Endothelial cell (in vitro differentiated cells): ENCODE data around the gene GRIN2A. TPM values are rescaled to one million over a fixed set of nuclear protein-coding genes. Genes with fewer than 3 reads are reported as not detected.

Source experiments
- DNase-seq: peaks from one replicate; pipeline ENCODE4 v3.0.0; 2021; ENCODE audit warnings: low spot score
- H3K27ac Mint-ChIP-seq: one replicate; pipeline ENCODE4 v1.8.0; 2021; ENCODE audit warnings: mixed read lengths, inconsistent platforms; ENCODE audit not compliant: unreplicated experiment
- H3K27me3 Mint-ChIP-seq: one replicate; pipeline ENCODE4 v1.8.0; 2021; ENCODE audit warnings: mild to moderate bottlenecking, moderate library complexity, mixed read lengths, inconsistent platforms; ENCODE audit not compliant: unreplicated experiment
- H3K36me3 Mint-ChIP-seq: one replicate; pipeline ENCODE4 v1.8.0; 2021; ENCODE audit warnings: mild to moderate bottlenecking, low read depth, mixed read lengths, inconsistent platforms; ENCODE audit not compliant: unreplicated experiment
- H3K4me1 Mint-ChIP-seq: one replicate; pipeline ENCODE4 v1.8.0; 2021; ENCODE audit warnings: mild to moderate bottlenecking, mixed read lengths, inconsistent platforms; ENCODE audit not compliant: unreplicated experiment
- H3K4me3 Mint-ChIP-seq: one replicate; pipeline ENCODE4 v1.8.0; 2021; ENCODE audit warnings: mild to moderate bottlenecking, mixed read lengths, inconsistent platforms; ENCODE audit not compliant: unreplicated experiment
- H3K9me3 Mint-ChIP-seq: one replicate; pipeline ENCODE4 v1.8.0; 2021; ENCODE audit warnings: mixed read lengths, inconsistent platforms; ENCODE audit not compliant: unreplicated experiment
- CTCF ChIP-seq: fragments of 200-600 bp; sonication (generic); IDR thresholded peaks from one replicate; pipeline ENCODE4 v1.5.0; 2021; ENCODE audit warnings: antibody characterized with exemption; ENCODE audit not compliant: unreplicated experiment
- total RNA-seq: library from RNA; stranded (reverse); fragmentation: NEBNext Ultra II Directional; extraction: Animal tissue kit (Norgen Biotek cat#: 25700); gene quantifications from one replicate; pipeline ENCODE4 v1.2.1, GENCODE V29; 2021; ENCODE audit not compliant: unreplicated experiment

GRIN2A gene
- total RNA-seq, 1 donor from 2014 or later: 0.03 TPM

- H3K36me3 Mint-ChIP-seq: no peaks in the 10 kb centered on the region
- H3K9me3 Mint-ChIP-seq: no peaks in the 10 kb centered on the region
- H3K4me1 Mint-ChIP-seq: no peaks in the 10 kb centered on the region
- H3K27me3 Mint-ChIP-seq: peaks cover 2% of the 10 kb centered on the region
- H3K4me3 Mint-ChIP-seq: no peak overlapping the region
- H3K27ac Mint-ChIP-seq: no peak overlapping the region
- no peak for DNase-seq
- no peak for TF ChIP-seq CTCF
Observed at GRCh38 chr16:10083301-10083700, 98.9 kb downstream of the GRIN2A start.

DNA sequence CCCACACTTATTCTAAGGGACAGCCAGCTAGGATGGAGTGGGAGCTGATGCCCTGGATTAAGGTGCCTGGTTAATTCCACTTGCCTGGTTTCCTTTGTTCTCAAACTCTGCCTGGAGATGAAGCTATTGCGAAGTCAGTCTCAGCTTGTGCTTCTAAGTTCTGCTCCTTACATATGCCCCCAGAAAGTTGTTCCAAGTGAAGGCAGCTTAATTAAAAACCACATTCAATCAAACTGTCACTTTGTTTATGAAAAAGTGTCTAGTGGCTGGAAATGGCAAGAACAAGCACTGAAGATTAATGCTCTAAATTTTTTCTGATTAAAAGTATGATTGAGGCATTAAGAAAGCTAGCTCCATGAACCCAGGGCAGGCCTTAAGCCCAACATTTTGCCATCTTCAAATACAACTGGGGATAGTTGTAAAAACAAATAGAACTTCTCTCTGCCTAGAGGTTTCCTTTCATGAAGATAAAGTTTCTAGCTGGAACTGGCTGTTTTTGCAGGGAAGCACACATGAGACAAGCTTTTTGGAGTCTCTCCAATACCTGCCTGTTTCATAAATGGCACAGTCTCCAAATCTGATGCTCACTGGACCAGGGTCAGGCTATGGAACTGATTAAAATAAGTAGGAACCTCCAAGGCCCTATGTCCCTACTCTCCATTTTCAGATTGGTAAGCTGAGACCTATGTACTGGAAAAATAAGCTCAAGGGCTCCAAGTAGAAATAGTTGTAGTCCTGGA lies 100.9 kb downstream of the GRIN2A start:
- DNase-seq: no peak
- H3K4me1 Mint-ChIP-seq: no peaks in the 10 kb centered on the region
- H3K9me3 Mint-ChIP-seq: no peaks in the 10 kb centered on the region
- H3K4me3 Mint-ChIP-seq: no peak overlapping the region
- peak overlapping the region; percentile 25 for H3K27ac Mint-ChIP-seq
- H3K36me3 Mint-ChIP-seq: no peaks in the 10 kb centered on the region
- TF ChIP-seq CTCF: no peak
- no peaks in the 10 kb centered on the region for H3K27me3 Mint-ChIP-seq

DNA sequence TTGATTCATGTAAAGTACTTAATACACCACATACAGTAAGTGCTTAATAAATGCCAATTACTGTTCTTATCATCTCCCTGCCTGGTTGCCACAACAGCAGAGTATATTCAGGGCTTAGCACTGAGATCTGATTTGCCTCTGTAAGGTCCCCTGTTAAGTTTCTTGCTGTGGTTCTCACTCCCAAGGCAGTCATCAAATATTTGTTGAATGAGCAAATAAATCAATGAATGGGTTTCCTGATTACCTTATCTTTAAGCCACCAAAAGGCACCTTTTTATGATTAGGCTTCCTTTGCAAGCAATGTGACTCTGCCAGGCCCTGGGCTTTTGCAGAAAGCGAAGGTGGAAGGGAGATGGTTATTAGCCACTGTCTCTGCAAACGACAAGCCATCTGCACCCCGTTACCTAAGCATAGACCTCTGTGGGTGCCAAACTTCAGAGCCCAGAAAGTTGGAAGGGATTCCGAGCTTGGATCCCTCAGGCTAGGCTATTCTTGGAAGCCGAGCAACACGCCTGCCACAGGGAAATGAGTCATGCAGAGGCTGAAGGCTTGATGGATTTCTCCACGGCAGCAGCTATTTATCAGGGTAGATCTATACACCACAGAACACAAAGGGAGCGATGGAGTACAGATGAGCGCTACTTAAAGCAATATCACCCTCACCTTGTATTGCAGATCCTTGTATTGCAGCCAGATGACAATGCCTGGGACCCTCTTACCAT lies 102.0 kb downstream of the GRIN2A start:
- no peak overlapping the region for H3K4me3 Mint-ChIP-seq

DNA sequence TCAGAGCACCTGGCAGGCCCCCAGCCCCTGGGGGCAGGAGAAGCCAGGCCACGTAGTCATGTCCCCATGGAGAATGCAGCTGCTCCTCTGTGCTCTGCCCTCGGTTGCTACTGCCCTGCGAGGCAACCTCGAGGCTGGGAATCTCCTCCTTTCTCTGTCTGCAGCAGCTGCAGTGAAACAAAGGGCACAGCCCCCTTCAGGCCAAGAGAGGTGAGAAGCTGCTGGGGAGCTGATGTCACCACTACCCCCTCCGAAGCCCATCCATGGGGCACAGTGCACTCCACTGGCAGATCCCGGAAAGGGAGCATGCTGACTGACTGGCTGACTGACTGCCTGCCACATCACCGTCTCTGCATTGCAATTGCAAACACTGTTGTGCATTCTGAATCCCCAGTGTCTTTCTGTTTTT lies 103.7 kb downstream of the GRIN2A start:
- Mint-ChIP-seq H3K27me3 (peaks cover 1% of the 10 kb centered on the region), H3K27ac (no peak overlapping the region)

More for the DNA sequence above, 102.0 kb downstream of the GRIN2A start:
- no peak overlapping the region for H3K27ac Mint-ChIP-seq
- no peak for DNase-seq
- no peaks in the 10 kb centered on the region for H3K36me3 Mint-ChIP-seq
- no peaks in the 10 kb centered on the region for H3K9me3 Mint-ChIP-seq
- TF ChIP-seq CTCF: no peak
- H3K4me1 Mint-ChIP-seq: no peaks in the 10 kb centered on the region
- H3K27me3 Mint-ChIP-seq: no peaks in the 10 kb centered on the region

More for the DNA sequence above, 103.7 kb downstream of the GRIN2A start:
- Mint-ChIP-seq H3K4me1 (no peaks in the 10 kb centered on the region), H3K36me3 (no peaks in the 10 kb centered on the region), H3K4me3 (no peak overlapping the region), H3K9me3 (no peaks in the 10 kb centered on the region)
- DNase-seq: peak; percentile 5
- no peak for TF ChIP-seq CTCF
